Endothelial cell of umbilical vein (primary cell): ENCODE measurements around the gene CMIP. TPM values are rescaled to one million over a fixed set of nuclear protein-coding genes. Genes with fewer than 3 reads are reported as not detected.

ENCODE experiments used
- BruUV-seq: library from RNA; stranded (reverse); fragments of 400-500 nt; replicated peaks from 2 replicates; lab custom pipeline; 2021; lab: Mats Ljungman, UMichigan
- CTCF ChIA-PET: fragments of 300-600, 350-600 bp; sonication (Branson Sonifier 250); formaldehyde crosslinking; loops from one replicate; lab custom pipeline; 2021; ENCODE audit warnings: antibody characterized with exemption, inconsistent platforms; lab: Charles Lee
- POLR2A ChIA-PET: fragments of 300-600, 350-600 bp; sonication (Branson Sonifier 250); formaldehyde crosslinking; loops from one replicate; lab custom pipeline; 2021; ENCODE audit warnings: antibody characterized with exemption, inconsistent platforms; lab: Charles Lee
- DNase-seq: peaks from one replicate; pipeline ENCODE4 v3.0.0-alpha.2; 2011; ENCODE audit warnings: low read depth, low spot score
- FAIRE-seq: peaks from 2 replicates; lab custom pipeline; 2011; peaks lifted over from hg19 to GRCh38; lab: Jason Lieb, UNC
- H2AFZ ChIP-seq: 2 replicates; pipeline ENCODE4 v1.6.0; 2012; ENCODE audit warnings: low read depth, low read length, control low read depth, inconsistent platforms
- H3K27ac ChIP-seq: 2 replicates; pipeline ENCODE4 v1.5.1; 2011; ENCODE audit warnings: low read depth, mild to moderate bottlenecking, control low read depth, low read length, moderate library complexity; ENCODE audit not compliant: insufficient read depth
- H3K27me3 ChIP-seq, 2 experiments: 2 replicates each; pipeline versions ENCODE4 v1.6.0 to v1.6.1; 2011; ENCODE audit warnings: low read length in 2 of 2, mixed read lengths in 1 of 2; ENCODE audit not compliant: control insufficient read depth in 2 of 2, insufficient read depth in 2 of 2
- H3K36me3 ChIP-seq, 2 experiments: 2 replicates in 1 of 2; 3 replicates in 1 of 2; pipeline ENCODE4 v1.5.1; 2011; ENCODE audit warnings: low read length in 2 of 2, mild to moderate bottlenecking in 1 of 2, moderate library complexity in 1 of 2; ENCODE audit not compliant: control insufficient read depth in 2 of 2, insufficient read depth in 2 of 2; ENCODE audit errors: extremely low read depth in 1 of 2
- H3K4me1 ChIP-seq: 3 replicates; pipeline ENCODE4 v1.5.1; 2011; ENCODE audit warnings: mild to moderate bottlenecking, low read length; ENCODE audit not compliant: control insufficient read depth, insufficient read depth; ENCODE audit errors: extremely low read depth
- H3K4me2 ChIP-seq: 2 replicates; pipeline ENCODE4 v1.6.1; 2011; ENCODE audit warnings: low read length, control low read depth, mixed read lengths; ENCODE audit not compliant: insufficient read depth
- H3K4me3 ChIP-seq, 3 experiments: fragments of 200-600 bp in 1 of 3; sonication (generic), shearing (Covaris generic) in 1 of 3; replicated peaks in 1 of 3; 2 replicates each; pipeline ENCODE4 v1.5.1; 2011 to 2016; ENCODE audit warnings: control low read depth in 3 of 3, low read length in 3 of 3, mild to moderate bottlenecking in 2 of 3, inconsistent platforms in 1 of 3, low read depth in 1 of 3, moderate library complexity in 1 of 3; ENCODE audit not compliant: insufficient read depth in 1 of 3
- H3K79me2 ChIP-seq: 2 replicates; pipeline ENCODE4 v1.6.0; 2012; ENCODE audit warnings: low read length, inconsistent platforms; ENCODE audit not compliant: control insufficient read depth, insufficient read depth
- H3K9ac ChIP-seq: replicated peaks from 2 replicates; pipeline ENCODE3; 2011; ENCODE audit warnings: low read length, control low read depth; ENCODE audit not compliant: insufficient read depth; ENCODE audit errors: extremely low read depth
- H3K9me1 ChIP-seq: replicated peaks from 3 replicates; pipeline ENCODE4 v1.6.0; 2011; ENCODE audit warnings: mild to moderate bottlenecking, low read length; ENCODE audit not compliant: control insufficient read depth, insufficient read depth; ENCODE audit errors: extremely low read depth
- H3K9me3 ChIP-seq: replicated peaks from 2 replicates; pipeline ENCODE4 v1.5.1; 2012; ENCODE audit warnings: low read length, inconsistent platforms; ENCODE audit not compliant: control insufficient read depth, insufficient read depth
- H4K20me1 ChIP-seq: replicated peaks from 2 replicates; pipeline ENCODE3; 2011; ENCODE audit warnings: mild to moderate bottlenecking, low read length; ENCODE audit not compliant: control insufficient read depth, insufficient read depth; ENCODE audit errors: extremely low read depth
- EZH2 ChIP-seq: IDR thresholded peaks from 2 replicates; pipeline ENCODE4 v1.6.1; 2012; ENCODE audit warnings: borderline replicate concordance, low read depth, mild to moderate bottlenecking, moderate library complexity, low read length, inconsistent platforms; ENCODE audit not compliant: severe bottlenecking
- FOS ChIP-seq: IDR thresholded peaks from 2 replicates; pipeline ENCODE4 v1.6.1; 2011; ENCODE audit warnings: mild to moderate bottlenecking, low read length, moderate library complexity, borderline replicate concordance; ENCODE audit not compliant: insufficient read depth
- GATA2 ChIP-seq: IDR thresholded peaks from 2 replicates; pipeline ENCODE4 v1.7.0; 2011; ENCODE audit warnings: low read depth, mild to moderate bottlenecking, moderate library complexity, mixed read lengths, low read length; ENCODE audit not compliant: insufficient read length, insufficient read depth
- JUN ChIP-seq: IDR thresholded peaks from 2 replicates; pipeline ENCODE4 v1.6.1; 2011; ENCODE audit warnings: borderline replicate concordance, low read depth; ENCODE audit not compliant: insufficient read length, insufficient read depth
- MYC ChIP-seq: IDR thresholded peaks from one replicate; pipeline ENCODE4 v1.6.1; 2011; ENCODE audit warnings: mild to moderate bottlenecking, low read depth, low read length
- POLR2A ChIP-seq: IDR thresholded peaks from 2 replicates; pipeline ENCODE4 v1.6.1; 2012; ENCODE audit warnings: low read depth, mild to moderate bottlenecking, control low read depth, low read length
- POLR2AphosphoS5 ChIP-seq: IDR thresholded peaks from 2 replicates; pipeline ENCODE4 v1.6.1; 2012; ENCODE audit warnings: low read depth, mild to moderate bottlenecking, control low read depth, low read length, moderate library complexity; ENCODE audit not compliant: insufficient read depth
- dilution Hi-C: fragments of 300-500 bp; cut with MboI; formaldehyde crosslinking; loops from one replicate; pipeline ENCODE4 v1.15.0; 2019; ENCODE audit warnings: low sequenced_read_pairs; ENCODE audit not compliant: extremely low pct_ligation_motif_present
- intact Hi-C: fragments of 100-400 bp; cut with micrococcal nuclease; formaldehyde crosslinking; loops from one replicate; pipeline ENCODE4 v1.10.0; 2022
- polyA plus RNA-seq, 4 experiments: library from polyadenylated mRNA; depleted of rRNA in 3 of 4; stranded (reverse) in 3 of 4; unstranded in 1 of 4; fragments of >200 nt; gene quantifications; 2 replicates each; pipeline versions ENCODE4 v1.2.1 to v1.2.3, GENCODE V29; 2011 to 2012; ENCODE audit warnings: missing spikeins in 1 of 4
- total RNA-seq: library from RNA; stranded (reverse); gene quantifications from 2 replicates; pipeline ENCODE4 v1.2.3, GENCODE V29; 2021
- TF ChIP-seq, protein P1 (sequence below): IDR thresholded peaks from 2 replicates; pipeline ENCODE4 v1.6.1; 2011; ENCODE audit not compliant: insufficient read depth, insufficient read length
- TF ChIP-seq, protein P2 (sequence below), 2 donors: IDR thresholded peaks; 1 replicate in 1 of 2; 2 replicates in 1 of 2; pipeline ENCODE4 v1.5.1; 2011; ENCODE audit warnings: low read length in 2 of 2, mild to moderate bottlenecking in 2 of 2, moderate library complexity in 2 of 2, control low read depth in 1 of 2, inconsistent platforms in 1 of 2, low read depth in 1 of 2; ENCODE audit not compliant: insufficient read depth in 1 of 2; ENCODE audit errors: extremely low read depth in 1 of 2

Gene CMIP
- total and polyA plus RNA-seq, 2 donors (not counting 3 experiments of a cell fraction or from before 2014, with no cell fraction given): 29.0 to 101 TPM

DNA sequence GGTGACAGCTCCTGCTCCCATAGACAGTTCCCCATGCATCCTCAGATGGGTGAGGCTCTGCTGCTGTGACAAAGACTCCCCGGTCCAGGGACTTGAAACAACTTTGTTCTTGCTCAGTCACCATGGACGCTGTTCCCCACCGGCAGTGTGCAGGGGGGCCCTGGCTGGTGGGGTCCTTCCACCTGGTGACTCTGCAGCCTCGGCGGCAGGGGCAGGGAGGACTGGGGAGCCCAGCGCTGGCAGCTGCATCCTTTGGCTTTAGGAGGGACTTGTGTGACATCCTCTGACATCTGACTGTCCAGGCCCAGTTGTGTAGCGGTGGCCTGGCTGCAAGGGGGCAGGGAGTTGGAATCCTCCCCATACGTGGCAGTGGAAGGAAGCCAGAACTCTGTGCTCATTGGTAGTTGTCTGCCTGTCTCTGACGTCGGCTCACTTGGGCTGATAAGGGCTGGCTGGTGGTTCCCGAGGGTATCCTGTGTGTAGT, 107.3 kb downstream of the CMIP start:
- ChIA-PET POLR2A (no interaction called here), CTCF (interaction anchor here (0.8 to 1.2 kb wide), 3 partner anchors 10 to 123 kb away, joined by 3 to 8 read pairs (median 4); no protein-coding TSS in a partner anchor)
- FAIRE-seq: no peak
- Histone ChIP-seq H3K9me3 (no peaks in the 10 kb centered on the region), H3K9ac (peak overlapping the region; percentile 42), H3K36me3 (peaks cover 0 to 2% of the 10 kb centered on the region in 2 experiments), H3K9me1 (no peaks in the 10 kb centered on the region), H3K27me3 (no peaks in the 10 kb centered on the region), H3K4me1 (peaks cover 46% of the 10 kb centered on the region), H3K4me2 (no peak overlapping the region), H4K20me1 (no peaks in the 10 kb centered on the region), H2AFZ (no peak overlapping the region), H3K27ac (peak overlapping the region; percentile 87), H3K4me3 (no peak overlapping the region), H3K79me2 (peaks cover 49% of the 10 kb centered on the region)
- peak; percentile 64 for DNase-seq
- no TSS peak for BruUV-seq
- no peak for TF ChIP-seq FOS
- no peak for TF ChIP-seq GATA2
- TF ChIP-seq JUN: no peak
- no peak for TF ChIP-seq EZH2
- TF ChIP-seq, protein P1, sequence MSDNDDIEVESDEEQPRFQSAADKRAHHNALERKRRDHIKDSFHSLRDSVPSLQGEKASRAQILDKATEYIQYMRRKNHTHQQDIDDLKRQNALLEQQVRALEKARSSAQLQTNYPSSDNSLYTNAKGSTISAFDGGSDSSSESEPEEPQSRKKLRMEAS: no peak
- intact Hi-C loops (loop anchor here (2.0 to 5.0 kb wide), 4 partner anchors 37 to 145 kb away; no protein-coding TSS in a partner anchor), dilution Hi-C loops (no loop called here)

DNA sequence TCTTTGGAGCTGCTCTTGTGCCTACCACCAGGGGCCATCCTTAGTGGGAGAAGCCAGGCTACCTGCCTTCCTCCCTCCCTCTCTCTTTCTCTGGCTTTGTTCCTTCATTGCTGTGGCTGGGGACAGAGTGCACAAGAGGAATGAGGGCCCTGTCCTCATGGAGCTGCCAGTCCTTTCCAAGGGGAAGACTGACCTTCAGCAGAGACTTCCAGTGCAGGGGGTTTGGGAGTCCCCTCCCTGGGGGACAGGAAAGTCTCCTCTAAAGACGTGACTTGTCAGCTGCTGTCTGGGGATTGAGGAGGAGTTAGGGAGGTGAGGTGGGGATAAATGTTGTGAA, 108.1 kb downstream of the CMIP start:
- ChIA-PET CTCF (interaction anchor here (1.5 kb wide), 1 partner anchor 26 kb away, joined by 4 read pairs; no protein-coding TSS in a partner anchor), POLR2A (no interaction called here)
- Histone ChIP-seq H2AFZ (no peak overlapping the region), H3K79me2 (peaks cover 46% of the 10 kb centered on the region), H3K9me1 (no peaks in the 10 kb centered on the region), H3K27ac (peak overlapping the region; percentile 87), H3K4me3 (no peak overlapping the region), H4K20me1 (no peaks in the 10 kb centered on the region), H3K9me3 (no peaks in the 10 kb centered on the region), H3K9ac (peak overlapping the region; percentile 12), H3K4me2 (no peak overlapping the region), H3K27me3 (no peaks in the 10 kb centered on the region), H3K36me3 (peaks cover 0 to 2% of the 10 kb centered on the region in 2 experiments), H3K4me1 (peaks cover 46% of the 10 kb centered on the region)
- intact Hi-C loops (loop anchor here (1.0 to 5.0 kb wide), 5 partner anchors 9 to 145 kb away; no protein-coding TSS in a partner anchor), dilution Hi-C loops (no loop called here)
- DNase-seq: no peak
- FAIRE-seq: no peak
- TF ChIP-seq GATA2 (no peak), POLR2AphosphoS5 (no peak), POLR2A (no peak), MYC (no peak), FOS (no peak), JUN (no peak), EZH2 (no peak)
- TF ChIP-seq, protein P2, sequence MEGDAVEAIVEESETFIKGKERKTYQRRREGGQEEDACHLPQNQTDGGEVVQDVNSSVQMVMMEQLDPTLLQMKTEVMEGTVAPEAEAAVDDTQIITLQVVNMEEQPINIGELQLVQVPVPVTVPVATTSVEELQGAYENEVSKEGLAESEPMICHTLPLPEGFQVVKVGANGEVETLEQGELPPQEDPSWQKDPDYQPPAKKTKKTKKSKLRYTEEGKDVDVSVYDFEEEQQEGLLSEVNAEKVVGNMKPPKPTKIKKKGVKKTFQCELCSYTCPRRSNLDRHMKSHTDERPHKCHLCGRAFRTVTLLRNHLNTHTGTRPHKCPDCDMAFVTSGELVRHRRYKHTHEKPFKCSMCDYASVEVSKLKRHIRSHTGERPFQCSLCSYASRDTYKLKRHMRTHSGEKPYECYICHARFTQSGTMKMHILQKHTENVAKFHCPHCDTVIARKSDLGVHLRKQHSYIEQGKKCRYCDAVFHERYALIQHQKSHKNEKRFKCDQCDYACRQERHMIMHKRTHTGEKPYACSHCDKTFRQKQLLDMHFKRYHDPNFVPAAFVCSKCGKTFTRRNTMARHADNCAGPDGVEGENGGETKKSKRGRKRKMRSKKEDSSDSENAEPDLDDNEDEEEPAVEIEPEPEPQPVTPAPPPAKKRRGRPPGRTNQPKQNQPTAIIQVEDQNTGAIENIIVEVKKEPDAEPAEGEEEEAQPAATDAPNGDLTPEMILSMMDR (IDR thresholded peaks at IDR 0.05; ENCODE audit: extremely low read depth in 1 of 2, insufficient read depth in 1 of 2, low read depth in 1 of 2, low read length in 2 of 2): no peak
- TF ChIP-seq, protein P1: no peak
- no TSS peak for BruUV-seq
